CD14-positive monocyte (primary cell): Measurements from ENCODE around the gene ROBO1. TPM values are rescaled to one million over a fixed set of nuclear protein-coding genes. Genes with fewer than 3 reads are reported as not detected.

Source experiments
- DNase-seq, 3 donors: peaks; one replicate each; pipeline ENCODE4 v3.0.0-alpha.2; 2011 to 2022
- H2AFZ ChIP-seq: 2 replicates; pipeline ENCODE4 v1.6.0; 2012; ENCODE audit warnings: mild to moderate bottlenecking, low read depth, low read length, inconsistent platforms; ENCODE audit not compliant: insufficient read depth, poor library complexity, severe bottlenecking
- H3K27ac ChIP-seq, 2 donors: 1 replicate in 1 of 2; 2 replicates in 1 of 2; pipeline ENCODE4 v1.5.1; 2012 to 2013; ENCODE audit warnings: low read length in 2 of 2, control low read depth in 1 of 2, inconsistent platforms in 1 of 2, low read depth in 1 of 2, mild to moderate bottlenecking in 1 of 2
- H3K27me3 ChIP-seq, 2 donors: one replicate each; pipeline versions ENCODE4 v1.6.0 to v1.6.1; 2011 to 2013; ENCODE audit warnings: low read length in 2 of 2; ENCODE audit not compliant: control insufficient read depth in 2 of 2, insufficient read depth in 2 of 2
- H3K36me3 ChIP-seq, 2 donors: replicated peaks in 1 of 2; 1 replicate in 1 of 2; 2 replicates in 1 of 2; pipeline versions ENCODE4 v1.5.1 to v1.6.1; 2012 to 2013; ENCODE audit warnings: low read length in 2 of 2, control low read depth in 1 of 2, inconsistent platforms in 1 of 2, mild to moderate bottlenecking in 1 of 2; ENCODE audit not compliant: insufficient read depth in 2 of 2, control insufficient read depth in 1 of 2
- H3K4me1 ChIP-seq, 2 donors: 1 replicate in 1 of 2; 2 replicates in 1 of 2; pipeline versions ENCODE4 v1.5.1 to v1.6.1; 2012 to 2013; ENCODE audit warnings: low read length in 2 of 2, control low read depth in 1 of 2, inconsistent platforms in 1 of 2, mild to moderate bottlenecking in 1 of 2, moderate library complexity in 1 of 2; ENCODE audit not compliant: insufficient read depth in 2 of 2, control insufficient read depth in 1 of 2
- H3K4me2 ChIP-seq: replicated peaks from 2 replicates; pipeline ENCODE3; 2012; ENCODE audit warnings: low read length, moderate library complexity, mild to moderate bottlenecking; ENCODE audit not compliant: poor library complexity, severe bottlenecking; ENCODE audit errors: extremely low read depth
- H3K4me3 ChIP-seq, 3 experiments: fragments of 200-600 bp in 1 of 3; sonication (generic) in 1 of 3; replicated peaks in 1 of 3; 1 replicate in 2 of 3; 2 replicates in 1 of 3; pipeline ENCODE4 v1.5.1; 2011 to 2013; ENCODE audit warnings: low read length in 3 of 3, mild to moderate bottlenecking in 3 of 3, control low read depth in 2 of 3, low read depth in 2 of 3, inconsistent platforms in 1 of 3, moderate library complexity in 1 of 3
- H3K79me2 ChIP-seq: 2 replicates; pipeline ENCODE4 v1.6.0; 2012; ENCODE audit warnings: mild to moderate bottlenecking, control low read depth, inconsistent platforms, low read length, moderate library complexity; ENCODE audit not compliant: insufficient read depth
- H3K9ac ChIP-seq: 2 replicates; pipeline ENCODE4 v1.6.0; 2017; ENCODE audit warnings: low read length, mild to moderate bottlenecking; ENCODE audit not compliant: insufficient read depth, poor library complexity, severe bottlenecking
- H3K9me3 ChIP-seq, 2 donors: replicated peaks in 1 of 2; 1 replicate in 1 of 2; 2 replicates in 1 of 2; pipeline versions ENCODE4 v1.5.1 to v1.6.1; 2012 to 2013; ENCODE audit warnings: low read length in 2 of 2, control low read depth in 1 of 2; ENCODE audit not compliant: control insufficient read depth in 1 of 2, insufficient read depth in 1 of 2
- H4K20me1 ChIP-seq: 2 replicates; pipeline ENCODE4 v1.6.0; 2012; ENCODE audit warnings: mild to moderate bottlenecking, low read length, control low read depth, moderate library complexity; ENCODE audit not compliant: insufficient read depth
- H3K27ac Mint-ChIP-seq, 7 donors: one replicate each; pipeline ENCODE4 v1.8.0; 2020; ENCODE audit warnings: mild to moderate bottlenecking in 7 of 7, mixed read lengths in 7 of 7, moderate library complexity in 6 of 7, inconsistent platforms in 2 of 7
- H3K27me3 Mint-ChIP-seq, 3 donors: one replicate each; pipeline ENCODE4 v1.8.0; 2021 to 2022; ENCODE audit warnings: low read depth in 3 of 3, mild to moderate bottlenecking in 3 of 3, mixed read lengths in 3 of 3, moderate library complexity in 3 of 3, inconsistent platforms in 1 of 3
- H3K36me3 Mint-ChIP-seq, 2 donors: one replicate each; pipeline ENCODE4 v1.8.0; 2020; ENCODE audit warnings: mixed read lengths in 2 of 2, inconsistent platforms in 1 of 2, mild to moderate bottlenecking in 1 of 2
- H3K4me1 Mint-ChIP-seq: one replicate; pipeline ENCODE4 v1.8.0; 2020; ENCODE audit warnings: mild to moderate bottlenecking, mixed read lengths
- H3K4me3 Mint-ChIP-seq, 2 donors: one replicate each; pipeline ENCODE4 v1.8.0; 2020; ENCODE audit warnings: mild to moderate bottlenecking in 2 of 2, mixed read lengths in 2 of 2, moderate library complexity in 1 of 2
- H3K9me3 Mint-ChIP-seq, 7 donors: one replicate each; pipeline ENCODE4 v1.8.0; 2020 to 2022; ENCODE audit warnings: mixed read lengths in 7 of 7, mild to moderate bottlenecking in 6 of 7, moderate library complexity in 6 of 7, inconsistent platforms in 2 of 7
- intact Hi-C, 2 donors: fragments of 100-400 bp; cut with micrococcal nuclease; formaldehyde crosslinking; loops; one replicate each; pipeline versions ENCODE4 v1.15.0 to v1.15.1; 2023
- polyA plus RNA-seq, 3 donors: library from polyadenylated mRNA; depleted of rRNA in 1 of 3; unstranded in 2 of 3; stranded (reverse) in 1 of 3; fragments of 300-500 nt in 2 of 3; fragments of >200 nt in 1 of 3; fragmentation: Illumina TruSeq in 2 of 3; gene quantifications; 1 replicate in 2 of 3; 2 replicates in 1 of 3; pipeline ENCODE4 v1.2.3, GENCODE V29; 2012 to 2021
- TF ChIP-seq, protein P1 (sequence below): fragments of 200-600 bp; IDR thresholded peaks from one replicate; pipeline ENCODE4 v1.8.0; 2022; ENCODE audit warnings: antibody characterized with exemption, mild to moderate bottlenecking

ROBO1 gene
- polyA plus RNA-seq, 3 donors = 0.09 to 0.10 TPM; not detected in 1

GRCh38 chr3:79587150-79587549 lies 180.6 kb downstream of the ROBO1 start:
- H3K4me1 Mint-ChIP-seq = no peaks in the 10 kb centered on the region

DNA sequence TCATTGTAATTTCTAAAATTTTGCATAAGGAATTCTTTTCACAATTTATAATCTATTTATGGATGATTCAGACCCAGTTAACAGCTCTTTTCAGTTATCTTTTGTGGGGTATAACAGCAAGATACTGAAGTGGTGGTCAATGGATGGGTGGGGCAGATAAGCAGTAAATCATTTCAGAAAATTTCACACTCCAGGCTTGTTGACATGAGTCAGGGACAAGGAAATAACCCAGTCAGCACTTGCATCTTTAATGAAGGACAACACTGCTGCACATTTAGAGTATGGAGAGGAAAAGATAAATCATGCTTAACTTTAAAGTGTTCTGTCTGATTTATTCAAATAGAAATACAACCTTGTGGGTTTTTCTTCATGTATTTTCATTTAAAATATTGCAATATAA lies 181.6 kb downstream of the ROBO1 start:
- intact Hi-C loops = no loop called here
- TF ChIP-seq, protein P1, sequence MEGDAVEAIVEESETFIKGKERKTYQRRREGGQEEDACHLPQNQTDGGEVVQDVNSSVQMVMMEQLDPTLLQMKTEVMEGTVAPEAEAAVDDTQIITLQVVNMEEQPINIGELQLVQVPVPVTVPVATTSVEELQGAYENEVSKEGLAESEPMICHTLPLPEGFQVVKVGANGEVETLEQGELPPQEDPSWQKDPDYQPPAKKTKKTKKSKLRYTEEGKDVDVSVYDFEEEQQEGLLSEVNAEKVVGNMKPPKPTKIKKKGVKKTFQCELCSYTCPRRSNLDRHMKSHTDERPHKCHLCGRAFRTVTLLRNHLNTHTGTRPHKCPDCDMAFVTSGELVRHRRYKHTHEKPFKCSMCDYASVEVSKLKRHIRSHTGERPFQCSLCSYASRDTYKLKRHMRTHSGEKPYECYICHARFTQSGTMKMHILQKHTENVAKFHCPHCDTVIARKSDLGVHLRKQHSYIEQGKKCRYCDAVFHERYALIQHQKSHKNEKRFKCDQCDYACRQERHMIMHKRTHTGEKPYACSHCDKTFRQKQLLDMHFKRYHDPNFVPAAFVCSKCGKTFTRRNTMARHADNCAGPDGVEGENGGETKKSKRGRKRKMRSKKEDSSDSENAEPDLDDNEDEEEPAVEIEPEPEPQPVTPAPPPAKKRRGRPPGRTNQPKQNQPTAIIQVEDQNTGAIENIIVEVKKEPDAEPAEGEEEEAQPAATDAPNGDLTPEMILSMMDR = no peak

More at GRCh38 chr3:79587150-79587549, 180.6 kb downstream of the ROBO1 start:
- DNase-seq = no peak
- Histone ChIP-seq H3K9me3 (no peaks in the 10 kb centered on the region), H3K36me3 (no peaks in the 10 kb centered on the region), H3K4me1 (no peaks in the 10 kb centered on the region), H3K4me3 (no peak overlapping the region), H3K79me2 (no peaks in the 10 kb centered on the region), H2AFZ (no peak overlapping the region), H3K27ac (no peak overlapping the region), H4K20me1 (no peaks in the 10 kb centered on the region), H3K27me3 (no peaks in the 10 kb centered on the region), H3K9ac (no peak overlapping the region), H3K4me2 (no peak overlapping the region)
- TF ChIP-seq, protein P1 = no peak
- Mint-ChIP-seq H3K36me3 (no peaks in the 10 kb centered on the region), H3K27ac (no peak overlapping the region), H3K9me3 (no peaks in the 10 kb centered on the region), H3K4me3 (no peak overlapping the region), H3K27me3 (no peaks in the 10 kb centered on the region)
- intact Hi-C loops = no loop called here

More for the DNA sequence above, 181.6 kb downstream of the ROBO1 start:
- no peak for DNase-seq
- Mint-ChIP-seq H3K36me3 (no peaks in the 10 kb centered on the region), H3K27me3 (no peaks in the 10 kb centered on the region), H3K27ac (no peak overlapping the region), H3K9me3 (no peaks in the 10 kb centered on the region), H3K4me1 (no peaks in the 10 kb centered on the region), H3K4me3 (no peak overlapping the region)
- Histone ChIP-seq H3K9ac (no peak overlapping the region), H3K9me3 (no peaks in the 10 kb centered on the region), H3K27me3 (no peaks in the 10 kb centered on the region), H3K4me1 (no peaks in the 10 kb centered on the region), H4K20me1 (no peaks in the 10 kb centered on the region), H3K27ac (no peak overlapping the region), H2AFZ (no peak overlapping the region), H3K36me3 (no peaks in the 10 kb centered on the region), H3K4me3 (no peak overlapping the region), H3K4me2 (no peak overlapping the region), H3K79me2 (no peaks in the 10 kb centered on the region)
